ENCODE measurements around the gene STRN4. TPM values are rescaled to one million over a fixed set of nuclear protein-coding genes. Genes with fewer than 3 reads are reported as not detected.

Gene STRN4
- total RNA-seq, 1 donor from 2014 or later: 69.1 TPM

DNA sequence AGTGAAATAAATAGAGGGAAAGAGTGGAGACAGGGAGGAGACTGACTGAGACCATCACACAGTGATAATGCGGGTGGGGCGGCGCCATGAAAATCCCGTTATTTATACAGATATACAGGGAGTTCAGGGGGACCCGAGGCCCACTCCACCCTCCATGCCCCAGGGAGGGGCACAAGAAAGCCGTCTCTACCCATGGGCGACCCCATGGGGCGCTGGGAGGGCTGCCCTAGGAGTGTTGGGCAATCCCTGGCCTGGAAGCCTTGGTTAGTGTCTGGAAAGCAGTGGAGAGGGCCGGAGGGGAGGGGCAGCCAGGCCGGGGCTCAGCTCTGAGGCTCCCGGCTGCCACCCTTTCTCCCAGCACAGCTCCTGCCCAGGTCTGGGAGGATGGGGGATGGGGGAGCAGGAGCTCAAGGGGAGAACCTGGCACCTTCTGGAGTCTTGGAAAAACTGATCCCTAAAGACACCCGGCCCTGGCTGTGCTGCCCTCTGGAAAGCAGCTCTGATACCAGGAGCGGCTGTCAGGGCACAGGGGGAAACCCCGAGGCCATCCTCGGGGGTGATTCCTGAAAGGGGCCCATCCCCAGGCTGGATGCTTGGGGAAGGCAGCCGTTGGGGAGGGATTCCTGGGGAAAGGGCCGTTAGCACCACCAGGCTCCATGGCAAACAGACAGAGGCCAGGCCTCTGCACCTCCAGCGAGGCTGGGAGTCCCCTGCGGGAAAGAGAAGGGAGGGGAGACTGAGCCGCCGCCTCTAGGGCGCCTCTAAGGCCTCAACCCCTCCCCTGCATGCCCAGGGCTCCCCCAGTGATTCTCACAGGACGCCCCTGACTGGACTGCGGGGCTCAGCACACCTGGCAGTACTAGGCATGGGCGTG, 26.4 kb downstream of the STRN4 start:
- DNase-seq (no peak), ATAC-seq (no peak)
- no peak overlapping the region for H3K27ac ChIP-seq
- H3K27me3 ChIP-seq (ENCODE audit: low read depth): no peaks in the 10 kb centered on the region
- H3K36me3 ChIP-seq: peaks cover 53% of the 10 kb centered on the region
- no peaks in the 10 kb centered on the region for H3K9me3 ChIP-seq
- intact Hi-C loops (cut with DNase I): no loop called here
- H3K4me1 ChIP-seq: peaks cover 47% of the 10 kb centered on the region
- TF ChIP-seq, protein P1, sequence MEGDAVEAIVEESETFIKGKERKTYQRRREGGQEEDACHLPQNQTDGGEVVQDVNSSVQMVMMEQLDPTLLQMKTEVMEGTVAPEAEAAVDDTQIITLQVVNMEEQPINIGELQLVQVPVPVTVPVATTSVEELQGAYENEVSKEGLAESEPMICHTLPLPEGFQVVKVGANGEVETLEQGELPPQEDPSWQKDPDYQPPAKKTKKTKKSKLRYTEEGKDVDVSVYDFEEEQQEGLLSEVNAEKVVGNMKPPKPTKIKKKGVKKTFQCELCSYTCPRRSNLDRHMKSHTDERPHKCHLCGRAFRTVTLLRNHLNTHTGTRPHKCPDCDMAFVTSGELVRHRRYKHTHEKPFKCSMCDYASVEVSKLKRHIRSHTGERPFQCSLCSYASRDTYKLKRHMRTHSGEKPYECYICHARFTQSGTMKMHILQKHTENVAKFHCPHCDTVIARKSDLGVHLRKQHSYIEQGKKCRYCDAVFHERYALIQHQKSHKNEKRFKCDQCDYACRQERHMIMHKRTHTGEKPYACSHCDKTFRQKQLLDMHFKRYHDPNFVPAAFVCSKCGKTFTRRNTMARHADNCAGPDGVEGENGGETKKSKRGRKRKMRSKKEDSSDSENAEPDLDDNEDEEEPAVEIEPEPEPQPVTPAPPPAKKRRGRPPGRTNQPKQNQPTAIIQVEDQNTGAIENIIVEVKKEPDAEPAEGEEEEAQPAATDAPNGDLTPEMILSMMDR (IDR thresholded peaks at IDR 0.05): no peak
- no peak overlapping the region for H3K4me3 ChIP-seq

DNA sequence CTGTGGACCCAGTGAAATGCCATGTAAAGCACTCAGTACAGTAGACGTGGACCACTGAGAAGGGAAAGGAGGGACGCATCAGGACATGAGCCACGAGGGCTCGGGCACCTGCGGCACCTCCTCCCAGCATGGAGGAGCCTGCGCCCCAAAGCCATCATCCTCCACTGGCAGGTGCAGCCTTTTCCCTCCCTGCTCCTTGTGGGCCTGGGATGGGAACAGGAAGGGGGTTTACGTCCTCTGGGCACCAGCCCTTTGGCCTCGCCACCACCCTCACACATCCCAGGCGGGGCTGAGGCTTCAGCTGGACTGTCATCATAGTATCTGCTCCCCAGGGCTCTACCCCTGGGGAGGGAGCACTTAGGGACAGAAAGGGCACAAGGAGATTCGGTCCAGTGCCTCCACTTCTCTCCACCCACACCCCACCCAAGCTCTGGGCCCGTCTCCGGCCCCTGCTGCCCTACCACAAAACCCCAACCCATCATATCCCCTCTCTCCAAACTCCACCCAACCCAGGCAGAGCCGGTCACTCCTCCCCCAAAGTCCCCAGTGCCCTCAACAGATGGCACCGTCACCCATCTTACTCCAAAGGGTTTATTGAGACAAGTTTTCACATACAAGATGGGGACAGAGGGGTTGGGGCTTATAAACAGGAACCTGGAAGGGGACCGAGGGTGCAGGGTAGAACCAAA, 27.2 kb downstream of the STRN4 start:
- ATAC-seq: no peak
- intact Hi-C loops (cut with DNase I): no loop called here
- H3K36me3 ChIP-seq: peaks cover 45% of the 10 kb centered on the region

DNA sequence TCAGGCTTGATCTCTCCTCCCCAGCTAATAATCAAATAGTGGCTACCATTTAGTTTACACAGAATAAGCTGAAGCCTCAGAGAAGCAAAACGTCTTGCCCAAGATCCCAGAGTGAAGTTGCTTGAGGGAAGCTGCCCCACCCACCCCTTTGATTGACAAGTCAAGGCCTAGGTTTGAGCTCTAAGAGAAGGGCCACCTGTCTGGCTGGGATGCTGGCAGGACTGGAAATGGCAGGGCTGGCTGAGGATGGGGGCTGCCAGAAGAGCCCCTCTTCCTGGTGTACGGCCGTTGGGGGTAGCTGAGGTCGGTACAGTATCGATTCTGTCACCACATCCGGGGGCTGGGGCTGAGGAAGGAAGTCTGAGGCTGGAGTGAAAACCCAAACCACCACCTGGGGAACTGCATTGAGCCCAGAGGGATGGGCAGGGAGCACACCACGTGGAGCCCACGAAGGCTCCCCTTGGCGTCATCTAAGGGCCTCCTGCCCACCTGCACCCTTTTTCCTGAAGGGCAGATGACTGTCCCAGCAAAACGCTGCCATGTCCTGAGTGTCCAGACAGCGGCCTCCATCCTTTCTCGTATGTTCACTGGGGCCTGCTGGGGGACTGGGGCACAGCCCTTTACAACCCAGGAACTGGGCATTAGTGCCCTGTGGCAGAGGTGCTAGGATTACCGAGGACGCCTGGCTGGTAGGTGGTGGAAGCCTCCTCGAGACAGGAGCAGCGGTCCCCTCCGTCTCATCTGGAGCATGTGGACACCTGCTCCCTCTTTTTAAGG, 27.9 kb downstream of the STRN4 start:
- no peak for ATAC-seq
- no peak for DNase-seq
- Histone ChIP-seq H3K36me3 (peaks cover 37% of the 10 kb centered on the region), H3K4me1 (peaks cover 50% of the 10 kb centered on the region), H3K27me3 (ENCODE audit: low read depth) (no peaks in the 10 kb centered on the region), H3K27ac (peak overlapping the region; percentile 89), H3K9me3 (no peaks in the 10 kb centered on the region), H3K4me3 (peak overlapping the region; percentile 69)
- intact Hi-C loops (cut with DNase I): no loop called here
- TF ChIP-seq, protein P1 (IDR thresholded peaks at IDR 0.05): no peak

More for the DNA sequence above, 27.2 kb downstream of the STRN4 start:
- Histone ChIP-seq H3K4me1 (peaks cover 51% of the 10 kb centered on the region), H3K4me3 (no peak overlapping the region), H3K9me3 (no peaks in the 10 kb centered on the region), H3K27me3 (ENCODE audit: low read depth) (no peaks in the 10 kb centered on the region), H3K27ac (peak overlapping the region; percentile 89)
- TF ChIP-seq, protein P1 (IDR thresholded peaks at IDR 0.05): no peak
- DNase-seq: no peak

DNA sequence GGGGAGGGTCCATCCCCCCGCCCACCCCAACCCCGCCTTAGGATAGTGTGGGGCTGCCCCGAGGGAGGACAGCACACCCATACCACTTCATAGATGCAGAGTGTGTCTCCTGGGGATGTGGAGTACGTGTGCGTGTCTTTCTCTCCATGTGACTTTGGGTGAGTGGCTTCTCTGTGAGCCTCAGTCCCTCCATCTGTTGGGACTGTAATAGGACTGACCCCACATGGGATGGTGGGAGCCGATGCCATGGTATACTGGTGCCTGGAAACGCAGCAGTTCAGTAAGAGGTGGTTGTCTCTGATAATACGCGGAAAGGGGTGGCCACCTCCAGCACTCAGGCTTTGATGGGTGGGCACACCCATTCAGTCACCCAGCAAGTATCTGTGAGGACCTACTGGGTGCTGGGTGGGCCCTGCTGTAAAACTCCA, 28.5 kb downstream of the STRN4 start:
- H3K4me1 ChIP-seq: peaks cover 50% of the 10 kb centered on the region

More for the DNA sequence above, 28.5 kb downstream of the STRN4 start:
- DNase-seq: no peak
- intact Hi-C loops (cut with DNase I): no loop called here
- ATAC-seq: no peak
- TF ChIP-seq, protein P1 (IDR thresholded peaks at IDR 0.05): no peak
- Histone ChIP-seq H3K9me3 (no peaks in the 10 kb centered on the region), H3K4me3 (peak overlapping the region; percentile 69), H3K27ac (peak overlapping the region; percentile 89), H3K36me3 (peaks cover 31% of the 10 kb centered on the region), H3K27me3 (ENCODE audit: low read depth) (no peaks in the 10 kb centered on the region)
